Adrenal gland (tissue), 5 donors: ENCODE data around the gene SERINC2.

Source experiments
- CTCF ChIP-seq, 6 experiments: fragments of 450-650 bp in 4 of 6; fragments of 200-600 bp in 2 of 6; sonication (generic) in 1 of 6; IDR thresholded peaks; 1 replicate in 5 of 6; 2 replicates in 1 of 6; pipeline versions ENCODE4 v1.5.1 to v1.8.0; 2016 to 2021; ENCODE audit warnings: antibody characterized with exemption in 6 of 6, mild to moderate bottlenecking in 2 of 6, moderate library complexity in 1 of 6
- POLR2A ChIP-seq, 2 donors: fragments of 450-650 bp; IDR thresholded peaks; one replicate each; pipeline ENCODE4 v1.6.1; 2017; ENCODE audit warnings: antibody characterized with exemption in 2 of 2, mild to moderate bottlenecking in 2 of 2, moderate library complexity in 1 of 2
- donor health status: DM: no; HTN: no; CAD: no.

DNA sequence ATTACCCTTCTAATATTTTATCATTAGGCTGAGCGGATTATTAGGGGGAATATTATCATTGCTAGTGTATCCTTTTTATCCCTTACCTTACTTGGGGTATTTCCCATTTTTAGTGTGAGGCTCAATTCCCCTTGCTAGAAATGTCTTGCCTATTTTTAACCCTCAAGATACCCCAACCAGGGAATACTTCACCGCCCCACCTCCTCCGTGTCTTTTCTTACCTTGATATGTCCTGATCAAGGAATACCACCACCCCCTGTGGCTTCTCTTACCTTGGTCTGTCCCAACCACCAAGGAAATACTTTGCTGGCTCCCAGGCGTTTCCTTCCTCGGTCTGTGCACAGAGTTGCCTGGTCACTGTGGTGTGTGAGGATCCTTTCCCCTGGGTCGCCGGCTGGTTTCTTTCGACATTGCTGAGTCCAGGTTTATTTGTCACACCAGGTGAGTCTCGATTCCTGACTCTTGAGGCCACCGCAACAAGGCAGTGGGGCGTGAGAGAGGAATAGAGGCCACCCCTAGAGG, 57.8 kb downstream of the SERINC2 start:
- TF ChIP-seq CTCF (IDR thresholded peaks at IDR 0.05) (no peak), POLR2A (IDR thresholded peaks at IDR 0.05) (no peak)
